Measurements from ENCODE around the gene C5orf58.
A peak's percentile ranks its signal among the peaks of the same experiment; 100 is the strongest.

The C5orf58 gene

DNA sequence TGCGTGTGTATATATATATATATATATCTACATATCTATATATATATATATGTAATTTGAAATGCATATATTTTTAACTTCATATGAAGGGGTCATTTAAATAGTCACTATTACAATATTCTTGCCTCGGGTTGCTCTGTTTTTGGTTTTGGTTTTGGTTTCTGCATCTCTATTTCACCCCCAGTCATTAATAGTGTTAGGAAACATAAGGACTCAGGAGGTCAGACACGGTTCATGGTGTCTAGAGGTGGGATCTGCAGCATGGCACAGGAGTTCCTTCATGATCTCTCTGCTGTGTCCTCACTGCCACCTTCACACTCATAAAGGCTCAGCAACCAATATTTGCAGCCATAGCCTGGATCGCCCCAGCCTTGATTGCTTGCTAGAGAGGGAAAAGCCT, 16.6 kb downstream of the C5orf58 start:
- peaks cover 89 to 91% (median 90%) of the 10 kb centered on the region in 11 experiments for H3K36me3 ChIP-seq
- H3K27me3 ChIP-seq = no peaks in the 10 kb centered on the region
- no peak for TF ChIP-seq Cebpa-rat (IDR thresholded peaks at IDR 0.05)
- H3K9ac ChIP-seq = no peak overlapping the region
- peaks cover 12 to 48% (median 35%) of the 10 kb centered on the region in 11 experiments for H3K9me3 ChIP-seq (replicated peaks in 1 of 11)
- no peak overlapping the region for H3K27ac ChIP-seq
- no peak overlapping the region for H3K4me2 ChIP-seq
- no peak overlapping the region for H3K4me3 ChIP-seq
- peaks cover 0 to 32% (median 8%) of the 10 kb centered on the region in 11 experiments; a peak in 10 of 22 replicates for H4K20me1 ChIP-seq
- H3K4me1 ChIP-seq = no peaks in the 10 kb centered on the region

DNA sequence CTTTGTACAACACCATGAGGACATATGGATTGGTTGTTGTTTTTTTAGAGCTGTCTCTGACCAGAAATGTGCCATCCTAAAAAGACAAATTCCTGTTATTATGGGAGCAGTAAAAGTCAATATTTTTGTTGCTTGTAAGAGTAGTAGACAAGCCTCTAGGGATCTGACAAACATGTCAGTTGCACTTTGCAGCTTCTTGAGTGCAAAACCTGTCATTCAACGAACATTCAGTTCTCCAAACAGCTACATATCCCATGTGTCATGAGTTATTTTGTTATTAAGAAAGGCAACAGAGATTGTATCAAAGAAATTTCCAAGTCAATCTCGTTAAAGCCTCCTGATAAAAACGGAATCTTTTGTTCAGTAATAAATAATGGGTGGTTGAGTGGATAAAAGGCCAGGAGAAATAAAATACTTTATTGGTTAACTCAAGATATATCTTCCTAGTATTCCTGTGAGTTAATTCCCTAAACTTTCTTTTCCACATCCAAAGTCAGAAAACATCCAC, 18.1 kb downstream of the C5orf58 start:
- H3K4me1 ChIP-seq = no peaks in the 10 kb centered on the region
- H3K27ac ChIP-seq = no peak overlapping the region
- no peak overlapping the region for H3K4me3 ChIP-seq
- no peak for TF ChIP-seq Cebpa-rat (IDR thresholded peaks at IDR 0.05)
- H3K36me3 ChIP-seq = peaks cover 100% of the 10 kb centered on the region in 11 experiments
- no peak overlapping the region for H3K9ac ChIP-seq
- H3K9me3 ChIP-seq (replicated peaks in 1 of 11) = peaks cover 12 to 39% (median 26%) of the 10 kb centered on the region in 11 experiments
- no peaks in the 10 kb centered on the region for H3K27me3 ChIP-seq
- H3K4me2 ChIP-seq = no peak overlapping the region
- H4K20me1 ChIP-seq = peaks cover 0 to 47% (median 22%) of the 10 kb centered on the region in 11 experiments; a peak in 12 of 22 replicates

DNA sequence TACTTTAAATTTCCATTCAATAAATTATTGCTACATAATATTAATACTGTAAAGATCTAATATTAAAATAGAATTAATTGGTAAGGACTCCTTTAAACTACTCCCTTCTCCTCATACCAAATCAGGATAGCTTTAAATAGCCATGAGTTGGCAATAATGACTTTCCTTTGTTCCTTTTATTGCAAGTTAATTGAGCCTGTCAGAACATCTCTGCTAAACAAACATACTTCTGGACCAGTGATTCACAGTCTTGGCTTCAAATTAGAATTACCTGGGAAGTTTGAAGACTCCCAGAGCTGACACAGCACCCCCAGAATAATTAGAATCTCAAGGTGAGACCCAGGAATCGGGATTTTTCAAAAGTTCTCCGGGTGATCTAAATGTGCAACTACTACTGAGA, 18.7 kb downstream of the C5orf58 start:
- no peak overlapping the region for H3K27ac ChIP-seq
- peaks cover 6 to 33% (median 20%) of the 10 kb centered on the region in 11 experiments for H3K9me3 ChIP-seq (replicated peaks in 1 of 11)
- TF ChIP-seq Cebpa-rat (IDR thresholded peaks at IDR 0.05) = no peak
- no peaks in the 10 kb centered on the region for H3K4me1 ChIP-seq
- no peak overlapping the region for H3K4me2 ChIP-seq
- no peak overlapping the region for H3K4me3 ChIP-seq
- no peak overlapping the region for H3K9ac ChIP-seq
- H3K27me3 ChIP-seq = no peaks in the 10 kb centered on the region
- peaks cover 0 to 53% (median 25%) of the 10 kb centered on the region in 11 experiments; a peak in 14 of 22 replicates for H4K20me1 ChIP-seq
- H3K36me3 ChIP-seq = peaks cover 100% of the 10 kb centered on the region in 11 experiments

DNA sequence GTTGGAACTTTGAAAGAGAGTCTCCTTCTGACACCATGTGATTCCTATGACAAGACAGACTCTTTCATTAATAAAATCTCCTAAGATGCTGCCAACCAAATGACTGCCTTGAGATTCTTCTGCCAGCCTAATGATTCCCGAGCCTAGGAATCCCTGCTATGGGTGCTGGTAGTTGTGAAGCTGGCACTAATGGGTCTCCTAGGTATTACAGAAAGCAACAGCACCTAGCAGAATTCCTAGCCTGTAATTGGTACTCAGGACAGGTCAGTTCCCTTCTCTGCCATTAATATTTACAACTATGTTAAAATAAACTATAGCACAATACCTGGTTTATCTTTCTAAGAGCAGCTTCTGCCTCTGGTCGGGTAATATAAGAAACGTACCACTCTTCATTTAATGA, 19.3 kb downstream of the C5orf58 start:
- Histone ChIP-seq H3K36me3 (peaks cover 100% of the 10 kb centered on the region in 11 experiments), H3K9ac (no peak overlapping the region), H3K9me3 (replicated peaks in 1 of 11) (peaks cover 0 to 27% (median 14%) of the 10 kb centered on the region in 11 experiments; a peak in 20 of 22 replicates), H3K27ac (no peak overlapping the region), H3K4me3 (no peak overlapping the region), H3K27me3 (no peaks in the 10 kb centered on the region), H3K4me2 (no peak overlapping the region), H4K20me1 (peaks cover 0 to 59% (median 32%) of the 10 kb centered on the region in 11 experiments; a peak in 14 of 22 replicates), H3K4me1 (no peaks in the 10 kb centered on the region)
- TF ChIP-seq Cebpa-rat (IDR thresholded peaks at IDR 0.05) = no peak

DNA sequence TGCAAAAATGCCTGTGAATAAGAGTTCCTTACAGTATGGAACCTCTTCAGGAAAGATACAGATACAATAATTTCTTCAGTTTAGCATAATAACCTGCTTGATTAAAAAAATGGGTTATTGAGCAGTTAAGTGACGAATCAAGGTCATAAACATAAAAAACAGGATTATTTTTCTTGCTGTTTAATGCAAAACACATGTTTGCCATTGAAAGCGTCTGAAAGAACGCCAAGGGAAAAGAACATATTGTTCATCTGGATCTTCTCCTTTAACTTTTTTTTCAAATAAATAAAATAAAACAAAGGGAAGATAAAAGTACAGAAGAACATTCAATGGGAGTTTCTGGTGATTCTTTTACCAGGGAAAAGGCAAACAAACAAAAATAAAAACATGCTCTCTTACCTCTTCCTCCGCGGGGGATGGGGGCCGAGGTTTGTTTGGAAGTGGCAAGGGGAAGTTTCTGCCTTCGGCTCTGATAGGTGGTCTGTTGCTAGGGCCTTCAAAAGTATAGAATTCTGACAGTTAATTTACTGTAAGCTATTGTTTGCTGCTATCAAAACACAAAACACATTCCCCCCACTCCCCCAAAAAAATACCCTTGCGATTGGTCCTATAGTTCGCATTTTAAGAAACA, 20.1 kb downstream of the C5orf58 start:
- H3K9me3 ChIP-seq (replicated peaks in 1 of 11) = peaks cover 0 to 20% (median 6%) of the 10 kb centered on the region in 11 experiments; a peak in 16 of 22 replicates
- no peak overlapping the region for H3K9ac ChIP-seq
- no peaks in the 10 kb centered on the region for H3K4me1 ChIP-seq
- H3K4me2 ChIP-seq = no peak overlapping the region
- peaks cover 0 to 66% (median 39%) of the 10 kb centered on the region in 11 experiments; a peak in 14 of 22 replicates for H4K20me1 ChIP-seq
- H3K36me3 ChIP-seq = peaks cover 100% of the 10 kb centered on the region in 11 experiments
- H3K27me3 ChIP-seq = no peaks in the 10 kb centered on the region
- no peak for TF ChIP-seq Cebpa-rat (IDR thresholded peaks at IDR 0.05)
- H3K27ac ChIP-seq = no peak overlapping the region
- H3K4me3 ChIP-seq = no peak overlapping the region

DNA sequence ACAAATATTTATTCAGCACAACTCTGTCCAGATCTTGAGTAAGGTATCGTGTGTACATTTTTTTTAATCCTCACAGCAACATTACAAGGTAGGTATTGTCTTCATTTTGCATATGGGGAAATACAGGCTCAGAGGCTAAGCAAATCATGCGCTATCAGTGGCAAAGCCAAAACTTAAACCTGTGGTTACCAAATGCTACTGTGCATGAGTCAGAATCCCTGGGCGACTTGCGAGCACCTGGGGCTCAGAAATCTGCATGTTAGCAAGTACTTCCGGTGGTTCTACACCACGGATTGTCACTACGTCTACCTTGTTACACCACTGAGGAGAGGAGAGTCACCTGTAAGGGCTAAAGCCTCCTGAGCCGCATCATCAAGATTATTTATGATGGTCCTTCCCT, 21.3 kb downstream of the C5orf58 start:
- H3K27me3 ChIP-seq = no peaks in the 10 kb centered on the region
- H3K9me3 ChIP-seq (replicated peaks in 1 of 11) = peaks cover 0 to 10% (median 0%) of the 10 kb centered on the region in 11 experiments; a peak in 4 of 22 replicates
- H3K36me3 ChIP-seq = peaks cover 100% of the 10 kb centered on the region in 11 experiments
- no peak overlapping the region for H3K27ac ChIP-seq
- no peaks in the 10 kb centered on the region for H3K4me1 ChIP-seq
- peaks cover 0 to 78% (median 41%) of the 10 kb centered on the region in 11 experiments; a peak in 16 of 22 replicates for H4K20me1 ChIP-seq
- no peak overlapping the region for H3K4me3 ChIP-seq
- TF ChIP-seq Cebpa-rat (IDR thresholded peaks at IDR 0.05) = no peak
- H3K4me2 ChIP-seq = no peak overlapping the region
- no peak overlapping the region for H3K9ac ChIP-seq

DNA sequence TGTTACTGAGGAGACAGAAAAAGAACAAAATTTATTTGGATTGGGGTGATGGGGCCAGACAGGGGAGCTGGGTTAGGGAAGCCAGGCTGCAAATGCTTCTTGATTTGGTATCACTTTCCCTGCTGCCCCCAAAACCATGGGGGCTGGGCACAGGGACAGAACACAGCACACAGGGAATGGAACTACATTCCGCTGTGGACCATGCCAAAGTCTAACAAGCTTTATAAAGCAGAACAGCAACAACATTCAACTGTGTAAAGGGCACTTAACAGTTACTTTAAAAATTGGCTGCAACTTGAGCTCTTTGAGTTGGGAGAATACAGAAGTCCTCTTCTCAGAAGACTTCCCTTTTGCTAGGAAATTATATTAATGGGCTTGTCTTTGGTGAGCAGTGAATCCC, 23.8 kb downstream of the C5orf58 start:
- TF ChIP-seq Cebpa-rat (IDR thresholded peaks at IDR 0.05) = no peak
- H3K4me1 ChIP-seq = no peaks in the 10 kb centered on the region
- H3K9me3 ChIP-seq (replicated peaks in 1 of 11) = no peaks in the 10 kb centered on the region
- H3K9ac ChIP-seq = no peak overlapping the region
- peaks cover 0 to 94% (median 59%) of the 10 kb centered on the region in 11 experiments; a peak in 18 of 22 replicates for H4K20me1 ChIP-seq
- no peak overlapping the region for H3K4me2 ChIP-seq
- H3K27me3 ChIP-seq = no peaks in the 10 kb centered on the region
- no peak overlapping the region for H3K4me3 ChIP-seq
- no peak overlapping the region for H3K27ac ChIP-seq
- H3K36me3 ChIP-seq = peaks cover 100% of the 10 kb centered on the region in 11 experiments

DNA sequence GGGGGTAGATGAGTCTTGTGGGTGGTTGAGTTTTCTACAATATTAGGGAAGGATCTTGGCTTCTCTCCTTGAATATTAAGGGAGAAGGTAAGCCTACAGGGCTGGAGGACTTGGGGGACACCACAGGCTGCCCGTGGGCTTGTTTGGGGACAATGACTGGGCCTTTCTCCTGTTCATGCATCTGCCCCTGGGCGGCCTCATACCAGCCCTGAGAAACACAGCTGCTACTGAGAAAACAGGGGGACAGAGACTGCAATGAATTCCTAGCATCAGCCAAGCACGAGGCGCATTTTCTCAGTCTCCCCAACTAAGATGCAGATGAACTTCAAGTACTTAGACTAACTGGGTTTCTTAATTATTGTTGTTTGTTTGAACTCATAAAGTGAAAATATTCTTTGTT, 24.6 kb downstream of the C5orf58 start:
- Histone ChIP-seq H3K9ac (peak overlapping the region in 1 of 11 experiments; percentile 9; a peak in 1 of 22 replicates), H3K9me3 (replicated peaks in 1 of 11) (no peaks in the 10 kb centered on the region), H3K4me2 (no peak overlapping the region), H3K27ac (no peak overlapping the region), H3K36me3 (peaks cover 100% of the 10 kb centered on the region in 11 experiments), H3K4me3 (no peak overlapping the region), H3K4me1 (no peaks in the 10 kb centered on the region), H3K27me3 (no peaks in the 10 kb centered on the region), H4K20me1 (peaks cover 0 to 94% (median 59%) of the 10 kb centered on the region in 11 experiments; a peak in 18 of 22 replicates)
- no peak for TF ChIP-seq Cebpa-rat (IDR thresholded peaks at IDR 0.05)

DNA sequence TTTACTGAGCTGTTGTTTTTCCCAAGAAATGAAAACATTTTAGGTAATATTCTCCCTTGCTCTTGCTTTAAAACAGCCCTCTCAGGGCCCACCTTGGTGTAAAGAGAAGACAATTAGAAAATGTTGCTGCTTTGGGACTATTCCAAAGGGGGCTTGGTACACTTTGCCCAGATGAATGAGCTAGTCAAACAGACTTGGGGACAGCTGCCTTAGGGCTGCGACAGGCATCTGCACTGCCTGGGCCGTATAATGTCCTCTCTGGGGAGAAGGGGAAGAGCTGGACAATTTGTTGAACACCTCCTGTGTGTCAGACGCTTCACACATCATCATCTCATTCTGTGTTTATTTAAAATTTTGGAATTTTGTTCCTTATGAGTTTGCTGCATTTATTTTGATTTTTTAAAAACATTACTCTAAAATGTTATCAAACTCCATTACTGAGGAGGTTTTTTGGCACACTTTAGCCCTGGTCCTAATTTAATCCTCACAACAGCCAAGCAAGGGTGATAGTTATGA, 28.8 kb downstream of the C5orf58 start:
- Histone ChIP-seq H3K4me2 (no peak overlapping the region), H3K27me3 (no peaks in the 10 kb centered on the region), H3K27ac (no peak overlapping the region), H3K9ac (no peak overlapping the region), H3K4me3 (no peak overlapping the region), H4K20me1 (peaks cover 0 to 94% (median 63%) of the 10 kb centered on the region in 11 experiments; a peak in 18 of 22 replicates), H3K36me3 (peaks cover 99 to 100% (median 100%) of the 10 kb centered on the region in 11 experiments), H3K9me3 (replicated peaks in 1 of 11) (no peaks in the 10 kb centered on the region), H3K4me1 (peaks cover 0 to 4% (median 0%) of the 10 kb centered on the region in 10 experiments; a peak in 6 of 20 replicates)
- no peak for TF ChIP-seq Cebpa-rat (IDR thresholded peaks at IDR 0.05)

Measured in BLaER1 treated with 17β-estradiol and CSF1 and Interleukin-3, amounts not matched to agents 10 nM and 100 nM (cell line).